ENCODE results near the gene ZNF865. TPM values are rescaled to one million over a fixed set of nuclear protein-coding genes. Genes with fewer than 3 reads are reported as not detected.
A peak's percentile ranks its signal among the peaks of the same experiment; 100 is the strongest.

The ZNF865 gene
- total RNA-seq, 2 donors from 2014 or later, result 18.4 to 21.0 TPM

GRCh38 chr19:55586976-55587668 lies 18.3 kb upstream of the ZNF865 start:
- Histone ChIP-seq H3K36me3 (no peaks in the 10 kb centered on the region), H3K27me3 (replicated peaks; ENCODE audit: insufficient read depth) (no peaks in the 10 kb centered on the region), H3K4me1 (replicated peaks) (peaks cover 4% of the 10 kb centered on the region), H3K4me3 (peak overlapping the region; percentile 14 to 28), H3K27ac (no peak overlapping the region), H3K9me3 (no peaks in the 10 kb centered on the region)
- WGBS, result 1% methylated on average over 40 of the region's 40 CpGs
- intact Hi-C loops (cut with DNase I), result no loop called here
- TF ChIP-seq POLR2AphosphoS5 (IDR thresholded peaks at IDR 0.05), result peak; percentile 83
- peak in 1 of 4 experiments; percentile 16 for TF ChIP-seq CTCF (IDR thresholded peaks at IDR 0.05)
- TF ChIP-seq POLR2A (IDR thresholded peaks at IDR 0.05), result peak; percentile 25
- DNase-seq (ENCODE audit: low spot score), result peak; percentile 93

GRCh38 chr19:55588738-55589137 lies 16.7 kb upstream of the ZNF865 start:
- Histone ChIP-seq H3K27ac (no peak overlapping the region), H3K27me3 (replicated peaks; ENCODE audit: insufficient read depth) (no peaks in the 10 kb centered on the region), H3K4me3 (no peak overlapping the region), H3K9me3 (no peaks in the 10 kb centered on the region), H3K4me1 (replicated peaks) (peaks cover 4% of the 10 kb centered on the region), H3K36me3 (no peaks in the 10 kb centered on the region)
- intact Hi-C loops (cut with DNase I), result no loop called here
- 88% methylated on average over 8 of the region's 8 CpGs for WGBS
- DNase-seq (ENCODE audit: low spot score), result no peak
- TF ChIP-seq POLR2A (IDR thresholded peaks at IDR 0.05) (no peak), POLR2AphosphoS5 (IDR thresholded peaks at IDR 0.05) (no peak), CTCF (IDR thresholded peaks at IDR 0.05) (no peak)

GRCh38 chr19:55590109-55590508 lies 15.3 kb upstream of the ZNF865 start:
- DNase-seq (ENCODE audit: low spot score), result no peak
- H3K27ac ChIP-seq, result no peak overlapping the region
- TF ChIP-seq CTCF (IDR thresholded peaks at IDR 0.05), result no peak
- no peak for TF ChIP-seq POLR2AphosphoS5 (IDR thresholded peaks at IDR 0.05)
- TF ChIP-seq POLR2A (IDR thresholded peaks at IDR 0.05), result no peak
- no peak overlapping the region for H3K4me3 ChIP-seq
- H3K27me3 ChIP-seq (replicated peaks; ENCODE audit: insufficient read depth), result no peaks in the 10 kb centered on the region
- no peaks in the 10 kb centered on the region for H3K9me3 ChIP-seq
- WGBS, result 55% methylated on average over 7 of the region's 7 CpGs
- peaks cover 4% of the 10 kb centered on the region for H3K4me1 ChIP-seq (replicated peaks)
- intact Hi-C loops (cut with DNase I), result no loop called here
- H3K36me3 ChIP-seq, result no peaks in the 10 kb centered on the region

GRCh38 chr19:55590617-55591016 lies 14.8 kb upstream of the ZNF865 start:
- Histone ChIP-seq H3K9me3 (no peaks in the 10 kb centered on the region), H3K4me3 (no peak overlapping the region), H3K27ac (no peak overlapping the region), H3K27me3 (replicated peaks; ENCODE audit: insufficient read depth) (no peaks in the 10 kb centered on the region), H3K36me3 (no peaks in the 10 kb centered on the region), H3K4me1 (replicated peaks) (peaks cover 4% of the 10 kb centered on the region)
- DNase-seq (ENCODE audit: low spot score), result no peak
- intact Hi-C loops (cut with DNase I), result no loop called here
- TF ChIP-seq POLR2AphosphoS5 (IDR thresholded peaks at IDR 0.05) (no peak), CTCF (IDR thresholded peaks at IDR 0.05) (no peak), POLR2A (IDR thresholded peaks at IDR 0.05) (no peak)
- 90% methylated on average over 10 of the region's 10 CpGs for WGBS

- Histone ChIP-seq H3K4me1 (replicated peaks) (peaks cover 4% of the 10 kb centered on the region), H3K27ac (no peak overlapping the region), H3K4me3 (no peak overlapping the region), H3K9me3 (no peaks in the 10 kb centered on the region), H3K27me3 (replicated peaks; ENCODE audit: insufficient read depth) (no peaks in the 10 kb centered on the region), H3K36me3 (no peaks in the 10 kb centered on the region)
- intact Hi-C loops (cut with DNase I), result no loop called here
- 86% methylated on average over 10 of the region's 10 CpGs for WGBS
- TF ChIP-seq POLR2A (IDR thresholded peaks at IDR 0.05) (no peak), POLR2AphosphoS5 (IDR thresholded peaks at IDR 0.05) (no peak), CTCF (IDR thresholded peaks at IDR 0.05) (no peak)
- DNase-seq (ENCODE audit: low spot score), result no peak
Observed at GRCh38 chr19:55591555-55591954, 13.9 kb upstream of the ZNF865 start.
